WTC11 (cell line): ENCODE measurements around the gene TMED9. TPM values are rescaled to one million over a fixed set of nuclear protein-coding genes. Genes with fewer than 3 reads are reported as not detected.

Experiments
- ATAC-seq: fragments of 200-7000 bp; cut with Tn5 transposase; 2 replicates; pipeline ENCODE4 v1.10.0; 2021; ENCODE audit warnings: mild to moderate bottlenecking, moderate library complexity
- CTCF ChIA-PET: fragments of 300-600 bp; sonication (Branson Sonifier 250); formaldehyde crosslinking; loops from one replicate; lab custom pipeline; 2021; ENCODE audit warnings: antibody characterized with exemption; lab: Charles Lee
- POLR2A ChIA-PET: fragments of 350-600 bp; sonication (Branson Sonifier 250); formaldehyde crosslinking; loops from one replicate; lab custom pipeline; 2021; ENCODE audit warnings: antibody characterized with exemption; lab: Charles Lee
- DNase-seq: peaks from one replicate; pipeline ENCODE4 v3.0.0; 2021; ENCODE audit warnings: low spot score
- H3K27ac Mint-ChIP-seq: 2 replicates; pipeline ENCODE4 v1.8.0; 2021; ENCODE audit warnings: mixed read lengths
- H3K27me3 Mint-ChIP-seq: 2 replicates; pipeline ENCODE4 v1.8.0; 2021; ENCODE audit warnings: low read depth, mild to moderate bottlenecking, moderate library complexity, mixed read lengths
- H3K36me3 Mint-ChIP-seq: 2 replicates; pipeline ENCODE4 v1.8.0; 2021; ENCODE audit warnings: mixed read lengths
- H3K4me1 Mint-ChIP-seq: 2 replicates; pipeline ENCODE4 v1.8.0; 2022; ENCODE audit warnings: mixed read lengths
- H3K4me3 Mint-ChIP-seq: 2 replicates; pipeline ENCODE4 v1.8.0; 2021; ENCODE audit warnings: mild to moderate bottlenecking, moderate library complexity, mixed read lengths
- H3K9me3 Mint-ChIP-seq: 2 replicates; pipeline ENCODE4 v1.8.0; 2021; ENCODE audit warnings: mixed read lengths
- ARID4B ChIP-seq: sonication (generic); formaldehyde crosslinking; IDR thresholded peaks from 2 replicates; pipeline ENCODE4 v1.8.0; 2023; ENCODE audit warnings: missing genetic modification reagents, mild to moderate bottlenecking, borderline replicate concordance
- ATF1 ChIP-seq: sonication (generic); formaldehyde crosslinking; IDR thresholded peaks from 2 replicates; pipeline ENCODE4 v1.8.1; 2023; ENCODE audit warnings: mild to moderate bottlenecking, moderate library complexity, missing genetic modification reagents
- CREM ChIP-seq: sonication (generic); formaldehyde crosslinking; IDR thresholded peaks from 2 replicates; pipeline ENCODE4 v1.8.1; 2022; ENCODE audit warnings: mild to moderate bottlenecking, missing genetic modification reagents, moderate library complexity
- CTCF ChIP-seq: fragments of 200-600 bp; IDR thresholded peaks from 2 replicates; pipeline ENCODE4 v1.8.0; 2022; ENCODE audit warnings: antibody characterized with exemption
- ERG ChIP-seq: fragments of 250-450 bp; sonication (Bioruptor Pico); IDR thresholded peaks from 2 replicates; pipeline ENCODE4 v1.8.0; 2021; ENCODE audit warnings: mild to moderate bottlenecking
- ESRRA ChIP-seq: sonication (generic); formaldehyde crosslinking; IDR thresholded peaks from 2 replicates; pipeline ENCODE4 v1.8.1; 2022; ENCODE audit warnings: mild to moderate bottlenecking, missing genetic modification reagents, borderline replicate concordance
- FOXK1 ChIP-seq: sonication (generic); formaldehyde crosslinking; IDR thresholded peaks from 2 replicates; pipeline ENCODE4 v1.8.0; 2022; ENCODE audit warnings: mild to moderate bottlenecking, moderate library complexity, missing genetic modification reagents
- HMGXB4 ChIP-seq: sonication (generic); formaldehyde crosslinking; IDR thresholded peaks from 2 replicates; pipeline ENCODE4 v1.8.1; 2023; ENCODE audit warnings: mild to moderate bottlenecking, moderate library complexity, missing genetic modification reagents
- MAX ChIP-seq: sonication (generic); formaldehyde crosslinking; IDR thresholded peaks from 2 replicates; pipeline ENCODE4 v1.8.0; 2022; ENCODE audit warnings: mild to moderate bottlenecking, missing genetic modification reagents
- NFYB ChIP-seq: sonication (generic); formaldehyde crosslinking; conservative IDR thresholded peaks from 2 replicates; pipeline ENCODE4 v1.8.0; 2022; ENCODE audit warnings: low read depth, missing genetic modification reagents
- USF1 ChIP-seq: sonication (generic); formaldehyde crosslinking; IDR thresholded peaks from 2 replicates; pipeline ENCODE4 v1.8.0; 2022; ENCODE audit warnings: mild to moderate bottlenecking, missing genetic modification reagents
- USF2 ChIP-seq: sonication (generic); formaldehyde crosslinking; IDR thresholded peaks from 2 replicates; pipeline ENCODE4 v1.8.1; 2023; ENCODE audit warnings: mild to moderate bottlenecking, missing genetic modification reagents, moderate library complexity
- ZNF232 ChIP-seq: sonication (generic); formaldehyde crosslinking; IDR thresholded peaks from 2 replicates; pipeline ENCODE4 v1.8.0; 2022; ENCODE audit warnings: mild to moderate bottlenecking, missing genetic modification reagents
- ZNF317 ChIP-seq: sonication (generic); formaldehyde crosslinking; IDR thresholded peaks from 2 replicates; pipeline ENCODE4 v1.8.1; 2023; ENCODE audit warnings: low read depth, mild to moderate bottlenecking, moderate library complexity, missing genetic modification reagents, borderline replicate concordance
- ZNF532 ChIP-seq: fragments of 250-450 bp; sonication (Bioruptor Pico); IDR thresholded peaks from 2 replicates; pipeline ENCODE4 v1.9.0; 2021; ENCODE audit warnings: mild to moderate bottlenecking, borderline replicate concordance
- total RNA-seq: library from RNA; stranded (reverse); gene quantifications from 3 replicates; pipeline ENCODE4 v1.2.3, GENCODE V29; 2021

Gene TMED9
- total RNA-seq, 1 experiment from 2014 or later: 164 TPM

GRCh38 chr5:177607115-177607451 lies 15.1 kb downstream of the TMED9 start:
- no peak for DNase-seq
- H3K9me3 Mint-ChIP-seq: no peaks in the 10 kb centered on the region
- H3K4me3 Mint-ChIP-seq: no peak overlapping the region
- H3K36me3 Mint-ChIP-seq: 0 out of 2 replicates have a peak, but pooled peaks cover 2% of the 10 kb centered on the region
- H3K27ac Mint-ChIP-seq: peak overlapping the region; percentile 68; the same call in 1 of the 2 replicates
- H3K4me1 Mint-ChIP-seq: peaks cover 17% of the 10 kb centered on the region
- TF ChIP-seq USF1: 0 out of 2 replicates have a peak, but pooled peaks have one; percentile 30
- no peak for TF ChIP-seq ZNF532 (CRISPR knock-in tag)
- ChIA-PET CTCF (interaction anchor here (0.6 to 2.2 kb wide), 36 partner anchors 9 to 573 kb away, joined by 3 to 38 read pairs (median 4); partner anchors contain the start of genes DDX41 and TMED9), POLR2A (interaction anchor here (0.8 to 1.0 kb wide), 2 partner anchors 15 to 54 kb away, joined by 3 to 4 read pairs; partner anchors contain the start of gene TMED9)
- ATAC-seq: no peak
- no peaks in the 10 kb centered on the region; the same call in 1 of the 2 replicates for H3K27me3 Mint-ChIP-seq

- Mint-ChIP-seq H3K9me3 (no peaks in the 10 kb centered on the region), H3K27ac (peak overlapping the region; percentile 68), H3K4me1 (peaks cover 17% of the 10 kb centered on the region), H3K36me3 (0 out of 2 replicates have a peak, but pooled peaks cover 2% of the 10 kb centered on the region), H3K4me3 (no peak overlapping the region; the same call in 1 of the 2 replicates), H3K27me3 (no peaks in the 10 kb centered on the region; the same call in 1 of the 2 replicates)
- CTCF ChIA-PET: interaction anchor here (0.6 to 2.2 kb wide), 39 partner anchors 9 to 573 kb away, joined by 3 to 38 read pairs (median 4); partner anchors contain the start of genes DDX41, PDLIM7 and TMED9
- ATAC-seq (peak; percentile 93), DNase-seq (peak; percentile 94)
- POLR2A ChIA-PET: interaction anchor here (0.6 to 1.0 kb wide), 3 partner anchors 15 to 54 kb away, joined by 3 to 4 read pairs (median 4); partner anchors contain the start of gene TMED9
- TF ChIP-seq ATF1 (CRISPR knock-in tag): no peak
- peak; percentile 71 for TF ChIP-seq CTCF
- no peak for TF ChIP-seq ZNF317 (CRISPR knock-in tag)
- TF ChIP-seq FOXK1 (CRISPR knock-in tag): peak; percentile 66
- no peak for TF ChIP-seq ZNF232 (CRISPR knock-in tag)
- no peak for TF ChIP-seq ERG
- TF ChIP-seq USF2 (CRISPR knock-in tag): peak; percentile 44; the same call in 1 of the 2 replicates
- TF ChIP-seq ESRRA (CRISPR knock-in tag): no peak
- TF ChIP-seq HMGXB4 (CRISPR knock-in tag): 0 out of 2 replicates have a peak, but pooled peaks have one; percentile 34
- 0 out of 2 replicates have a peak, but pooled peaks have one; percentile 51 for TF ChIP-seq ARID4B
- peak; percentile 90 for TF ChIP-seq MAX
- TF ChIP-seq CREM (CRISPR knock-in tag): no peak
- TF ChIP-seq NFYB (CRISPR knock-in tag): peak; percentile 93
Observed at GRCh38 chr5:177607452-177608192, 15.6 kb downstream of the TMED9 start.
